HEK293T (cell line): ENCODE results near the gene P2RX7.

Experiments used
- CTCF ChIA-PET: fragments of 350-600 bp; formaldehyde crosslinking; extraction: SDS; loops from one replicate; lab custom pipeline; 2021; ENCODE audit warnings: antibody characterized with exemption, inconsistent platforms; lab: Yijun Ruan, JAX
- POLR2A ChIA-PET: fragments of 350-600 bp; formaldehyde crosslinking; extraction: SDS; loops from one replicate; lab custom pipeline; 2020; ENCODE audit warnings: antibody characterized with exemption, inconsistent platforms; lab: Yijun Ruan, JAX
- DNase-seq: peaks from one replicate; pipeline ENCODE4 v3.0.0; 2012; ENCODE audit warnings: mixed read lengths; ENCODE audit errors: extremely low spot score
- ARNT ChIP-seq: fragments of 450-650 bp; IDR thresholded peaks from 2 replicates; pipeline ENCODE4 v1.6.1; 2017; ENCODE audit warnings: mild to moderate bottlenecking
- BHLHE40 ChIP-seq: fragments of 450-650 bp; IDR thresholded peaks from 2 replicates; pipeline ENCODE4 v1.6.1; 2016; ENCODE audit warnings: mild to moderate bottlenecking, moderate library complexity, borderline replicate concordance
- CTBP1 ChIP-seq: fragments of 450-650 bp; IDR thresholded peaks from 2 replicates; pipeline ENCODE4 v1.6.1; 2016; ENCODE audit warnings: borderline replicate concordance
- ELF4 ChIP-seq: fragments of 450-650 bp; IDR thresholded peaks from 2 replicates; pipeline ENCODE4 v1.6.1; 2017; ENCODE audit warnings: antibody characterized with exemption
- FOXA1 ChIP-seq: fragments of 450-650 bp; IDR thresholded peaks from 2 replicates; pipeline ENCODE4 v1.6.1; 2016; ENCODE audit warnings: mild to moderate bottlenecking
- FOXK2 ChIP-seq: fragments of 450-650 bp; IDR thresholded peaks from 2 replicates; pipeline ENCODE4 v1.6.1; 2016; ENCODE audit warnings: mild to moderate bottlenecking
- FOXM1 ChIP-seq: fragments of 450-650 bp; IDR thresholded peaks from 2 replicates; pipeline ENCODE4 v1.6.1; 2017; ENCODE audit warnings: mild to moderate bottlenecking, borderline replicate concordance
- HDGF ChIP-seq: fragments of 450-650 bp; IDR thresholded peaks from 2 replicates; pipeline ENCODE4 v1.6.1; 2017; ENCODE audit warnings: antibody characterized with exemption, borderline replicate concordance
- L3MBTL2 ChIP-seq: fragments of 450-650 bp; conservative IDR thresholded peaks from 2 replicates; pipeline ENCODE4 v1.6.1; 2016; ENCODE audit warnings: mild to moderate bottlenecking
- LEF1 ChIP-seq: fragments of 450-650 bp; IDR thresholded peaks from 2 replicates; pipeline ENCODE4 v1.6.1; 2017; ENCODE audit warnings: mild to moderate bottlenecking, borderline replicate concordance
- NFRKB ChIP-seq: fragments of 450-650 bp; IDR thresholded peaks from 2 replicates; pipeline ENCODE4 v1.6.1; 2016; ENCODE audit warnings: mild to moderate bottlenecking, moderate library complexity
- SP1 ChIP-seq: fragments of 450-650 bp; IDR thresholded peaks from 2 replicates; pipeline ENCODE4 v1.6.1; 2017
- SUZ12 ChIP-seq: fragments of 450-650 bp; IDR thresholded peaks from 2 replicates; pipeline ENCODE4 v1.6.1; 2016; ENCODE audit warnings: mild to moderate bottlenecking
- TARDBP ChIP-seq: fragments of 450-650 bp; IDR thresholded peaks from 2 replicates; pipeline ENCODE4 v1.6.1; 2016
- ZNF384 ChIP-seq: fragments of 450-650 bp; IDR thresholded peaks from 2 replicates; pipeline ENCODE4 v1.6.1; 2016
- TF ChIP-seq, protein P1 (sequence below): fragments of 450-650 bp; IDR thresholded peaks from 2 replicates; pipeline ENCODE4 v1.6.1; 2016

The P2RX7 gene

DNA sequence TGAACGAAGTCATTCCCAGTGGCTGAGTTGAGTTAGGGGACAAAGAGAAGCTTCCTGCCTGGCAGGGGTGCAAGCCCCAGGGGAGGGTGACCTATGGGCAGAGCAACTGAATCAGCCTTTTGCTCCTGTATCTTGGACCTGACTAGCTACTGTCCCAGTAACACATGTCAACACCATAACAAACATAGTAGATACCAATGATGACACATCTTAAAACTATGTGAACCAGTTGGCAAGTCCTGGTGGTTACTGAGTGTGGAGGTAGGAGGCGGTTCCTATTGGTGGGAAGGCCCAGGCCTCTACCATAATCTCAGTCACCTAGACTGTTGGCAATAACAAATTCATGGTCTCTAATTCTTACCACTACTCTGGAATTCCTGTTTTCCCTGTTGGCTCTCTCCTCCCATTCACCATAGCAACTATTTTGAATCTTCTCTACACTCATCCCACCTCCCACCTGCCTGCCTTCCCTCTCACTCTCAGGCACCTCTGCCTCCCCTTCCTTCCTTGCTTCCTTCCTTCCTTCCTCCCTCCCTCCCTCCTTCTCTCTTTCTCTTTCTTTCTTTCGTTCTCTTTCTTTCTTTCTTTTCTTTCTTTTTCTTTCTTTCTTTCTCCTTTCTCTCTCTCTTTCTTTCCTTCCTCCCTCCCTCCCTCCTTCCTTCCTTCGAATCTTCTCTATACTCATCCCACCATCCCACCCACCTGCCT lies 8.1 kb upstream of the P2RX7 start:
- POLR2A ChIA-PET, result no interaction called here
- TF ChIP-seq CTBP1 (no peak), TARDBP (no peak)
- DNase-seq, result no peak
- CTCF ChIA-PET, result no interaction called here

DNA sequence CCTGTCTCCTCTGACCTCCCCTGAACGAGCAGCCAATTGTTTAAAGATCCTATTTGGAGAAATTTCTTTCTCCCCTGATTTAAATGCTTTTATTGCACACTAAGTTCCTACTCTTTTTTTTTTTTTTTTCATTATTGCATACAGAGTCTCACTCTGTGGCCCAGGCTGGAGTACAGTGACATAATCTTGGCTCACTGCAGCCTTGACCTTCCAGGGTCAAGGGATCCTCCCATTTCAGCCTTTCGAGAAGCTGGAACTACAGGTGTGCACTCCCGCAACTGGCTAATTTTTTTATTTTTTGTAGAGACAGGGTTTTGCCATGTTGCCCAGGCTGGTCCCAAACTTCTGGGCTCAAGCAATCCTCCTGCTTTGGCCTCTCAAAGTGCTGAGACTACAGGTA lies 5.2 kb upstream of the P2RX7 start:
- CTCF ChIA-PET, result no interaction called here
- POLR2A ChIA-PET, result no interaction called here
- TF ChIP-seq SP1 (no peak), BHLHE40 (no peak), LEF1 (no peak), FOXA1 (no peak), SUZ12 (no peak), ARNT (no peak), FOXM1 (no peak), FOXK2 (no peak), ELF4 (no peak), CTBP1 (no peak), L3MBTL2 (no peak), TARDBP (no peak), NFRKB (no peak)
- DNase-seq, result no peak

DNA sequence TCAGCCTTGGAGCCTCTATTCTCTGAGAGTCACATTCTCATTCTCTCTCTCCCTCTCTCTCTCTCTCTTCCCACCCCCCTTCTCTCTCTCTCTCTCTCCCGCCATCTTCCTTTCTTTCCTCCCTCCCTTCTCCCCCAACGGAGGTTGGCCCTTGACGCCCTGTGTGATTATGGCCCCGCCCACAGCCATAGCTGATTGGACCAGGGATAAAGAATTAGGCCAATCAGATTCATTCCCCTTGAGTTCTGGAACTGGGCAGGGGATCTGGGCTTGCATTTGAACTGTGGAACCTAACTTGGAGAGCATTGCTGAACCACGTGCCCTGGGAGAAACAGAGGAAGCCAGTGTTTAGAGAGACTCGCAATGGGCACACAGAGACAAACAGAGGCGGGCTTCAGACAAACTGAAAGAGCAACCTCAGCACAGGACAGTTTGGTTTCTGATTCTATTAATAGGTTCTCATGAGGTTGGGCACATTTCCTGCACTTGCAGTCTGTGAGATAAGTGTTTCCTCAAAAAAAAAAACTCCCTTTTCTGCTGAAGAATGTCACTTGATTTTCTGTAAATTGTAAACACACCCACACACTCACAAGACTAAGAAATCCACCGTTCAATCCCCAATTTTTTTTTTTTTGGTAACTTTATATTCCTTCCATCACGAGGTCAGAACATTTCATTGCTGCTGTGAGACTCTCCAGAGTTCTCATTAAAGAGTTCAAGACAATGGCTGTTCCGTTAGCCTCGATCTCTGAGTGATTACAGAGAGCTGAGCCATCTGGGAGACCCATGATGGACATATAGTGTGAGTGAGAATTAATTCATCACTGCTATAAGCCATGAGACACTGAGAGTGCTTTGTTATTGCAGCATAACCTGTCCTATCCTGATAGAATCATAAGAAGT lies 3.5 kb upstream of the P2RX7 start:
- no peak for TF ChIP-seq NFRKB
- TF ChIP-seq SUZ12, result no peak
- TF ChIP-seq, protein P1, sequence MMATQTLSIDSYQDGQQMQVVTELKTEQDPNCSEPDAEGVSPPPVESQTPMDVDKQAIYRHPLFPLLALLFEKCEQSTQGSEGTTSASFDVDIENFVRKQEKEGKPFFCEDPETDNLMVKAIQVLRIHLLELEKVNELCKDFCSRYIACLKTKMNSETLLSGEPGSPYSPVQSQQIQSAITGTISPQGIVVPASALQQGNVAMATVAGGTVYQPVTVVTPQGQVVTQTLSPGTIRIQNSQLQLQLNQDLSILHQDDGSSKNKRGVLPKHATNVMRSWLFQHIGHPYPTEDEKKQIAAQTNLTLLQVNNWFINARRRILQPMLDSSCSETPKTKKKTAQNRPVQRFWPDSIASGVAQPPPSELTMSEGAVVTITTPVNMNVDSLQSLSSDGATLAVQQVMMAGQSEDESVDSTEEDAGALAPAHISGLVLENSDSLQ, result no peak
- no peak for TF ChIP-seq FOXA1
- TF ChIP-seq LEF1, result no peak
- no peak for TF ChIP-seq SP1
- TF ChIP-seq BHLHE40, result no peak
- no peak for TF ChIP-seq ARNT
- TF ChIP-seq TARDBP, result no peak
- no peak for TF ChIP-seq FOXK2
- TF ChIP-seq CTBP1, result no peak
- TF ChIP-seq FOXM1, result no peak
- no peak for TF ChIP-seq L3MBTL2
- no peak for TF ChIP-seq HDGF
- TF ChIP-seq ELF4, result no peak
- TF ChIP-seq ZNF384, result no peak
- POLR2A ChIA-PET, result no interaction called here
- no peak for DNase-seq
- CTCF ChIA-PET, result no interaction called here

DNA sequence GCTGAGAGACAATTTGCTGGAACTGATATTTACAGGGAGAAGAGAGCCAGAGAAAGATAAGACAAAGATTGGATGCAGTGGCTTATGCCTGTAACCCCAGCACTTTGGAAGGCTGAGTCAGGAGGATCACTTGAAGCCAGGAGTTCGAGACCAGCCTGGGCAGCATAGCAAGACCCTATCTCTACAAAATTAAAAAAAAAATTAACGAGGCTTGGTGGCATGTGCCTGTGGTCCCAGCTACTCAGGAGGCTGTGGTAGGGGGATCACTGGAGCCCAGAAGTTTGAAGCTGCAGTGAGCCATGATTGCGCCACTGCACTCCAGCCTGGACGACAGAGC lies 2.9 kb upstream of the P2RX7 start:
- ChIA-PET CTCF (no interaction called here), POLR2A (no interaction called here)
- no peak for DNase-seq
- TF ChIP-seq BHLHE40 (no peak), FOXK2 (no peak), FOXM1 (no peak), SP1 (no peak), SUZ12 (no peak), LEF1 (no peak), ARNT (no peak), FOXA1 (no peak)
- TF ChIP-seq, protein P1, result no peak

DNA sequence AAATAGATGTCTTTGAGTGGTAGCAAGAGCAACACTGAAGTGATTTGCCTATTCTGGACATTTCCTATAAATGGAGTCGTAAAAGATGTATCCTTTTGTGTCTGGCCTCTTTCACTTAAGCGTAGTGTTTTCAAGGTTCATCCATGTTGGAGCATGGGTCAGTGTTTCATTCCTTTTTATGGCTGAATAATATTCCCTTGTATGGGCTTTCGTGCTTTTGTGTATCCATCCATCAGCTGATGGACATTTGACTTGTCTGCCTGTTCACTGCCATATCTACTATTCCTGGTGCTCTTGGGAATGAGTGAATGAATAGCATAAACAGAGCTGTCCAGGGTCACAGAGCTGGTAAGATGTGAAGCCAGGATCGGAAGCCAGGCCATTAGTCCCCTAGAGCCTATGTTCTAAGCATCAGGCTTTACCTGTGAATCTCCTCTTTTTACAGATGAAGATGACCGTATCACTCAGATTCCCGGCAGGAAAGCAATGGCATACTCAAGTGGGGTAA lies 1.8 kb upstream of the P2RX7 start:
- TF ChIP-seq SP1 (no peak), TARDBP (no peak)
- TF ChIP-seq, protein P1, result no peak
- DNase-seq, result no peak
- POLR2A ChIA-PET, result no interaction called here
- CTCF ChIA-PET, result no interaction called here

DNA sequence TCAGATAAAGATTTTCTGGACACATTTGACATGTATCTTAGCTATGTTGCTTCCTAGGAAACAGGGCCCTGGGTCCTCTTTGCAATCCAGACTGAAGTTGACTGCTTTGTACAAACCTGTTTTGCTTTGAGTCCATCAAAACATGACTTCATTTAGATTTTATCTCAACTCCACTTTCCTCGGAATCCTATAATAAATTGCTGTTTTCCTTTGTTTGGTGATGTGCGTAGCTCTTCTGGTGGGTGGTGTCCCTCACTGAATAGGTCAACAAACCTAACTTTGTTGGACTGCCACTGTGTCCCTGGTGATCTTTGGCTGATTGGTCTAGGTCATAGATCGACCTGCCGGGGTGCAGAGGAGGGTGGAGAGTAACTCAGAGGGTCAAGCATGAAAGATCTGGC lies 735 bp upstream of the P2RX7 start:
- CTCF ChIA-PET, result interaction anchor here (0.5 to 0.7 kb wide), 2 partner anchors 15 to 1915 kb away, joined by 3 to 4 read pairs; no protein-coding TSS in a partner anchor
- no peak for DNase-seq
- POLR2A ChIA-PET, result interaction anchor here (1.1 kb wide), 1 partner anchor 79 kb away, joined by 3 read pairs; no protein-coding TSS in a partner anchor
- TF ChIP-seq CTBP1, result no peak
- TF ChIP-seq FOXA1, result no peak
- TF ChIP-seq ELF4, result no peak
- no peak for TF ChIP-seq HDGF
- TF ChIP-seq NFRKB, result no peak
- TF ChIP-seq FOXM1, result no peak
- no peak for TF ChIP-seq ZNF384
- TF ChIP-seq, protein P1, result no peak
- TF ChIP-seq ARNT, result no peak
- no peak for TF ChIP-seq TARDBP
- no peak for TF ChIP-seq SUZ12
- TF ChIP-seq SP1, result no peak
- TF ChIP-seq LEF1, result no peak
- TF ChIP-seq FOXK2, result no peak
- no peak for TF ChIP-seq BHLHE40
- no peak for TF ChIP-seq L3MBTL2
